Activated CD8-positive, alpha-beta T cell treated with anti-CD3 and anti-CD28 coated beads for 36 hours (primary cell): Measurements from ENCODE around the gene FRMD4A. TPM values are rescaled to one million over a fixed set of nuclear protein-coding genes. Genes with fewer than 3 reads are reported as not detected.
A peak's percentile ranks its signal among the peaks of the same experiment; 100 is the strongest.

ENCODE experiments used
- ATAC-seq: fragments of 200-7000 bp; cut with Tn5 transposase; one replicate; pipeline ENCODE4 v1.10.0; 2021; ENCODE audit warnings: mild to moderate bottlenecking, moderate library complexity
- CTCF ChIA-PET: fragments of 350-600 bp; sonication (Branson Sonifier 250); formaldehyde crosslinking; loops from one replicate; lab custom pipeline; 2021; ENCODE audit warnings: antibody characterized with exemption; lab: Charles Lee
- POLR2A ChIA-PET: fragments of 350-600 bp; sonication (Branson Sonifier 250); formaldehyde crosslinking; loops from one replicate; lab custom pipeline; 2021; ENCODE audit warnings: antibody characterized with exemption; lab: Charles Lee
- DNase-seq: peaks from one replicate; pipeline ENCODE4 v3.0.0-alpha.2; 2020
- H3K27ac Mint-ChIP-seq: one replicate; pipeline ENCODE4 v1.8.0; 2021; ENCODE audit warnings: mild to moderate bottlenecking, mixed read lengths
- H3K27me3 Mint-ChIP-seq: one replicate; pipeline ENCODE4 v1.8.0; 2021; ENCODE audit warnings: mixed read lengths
- H3K36me3 Mint-ChIP-seq: one replicate; pipeline ENCODE4 v1.8.0; 2021; ENCODE audit warnings: low read depth, mixed read lengths
- H3K4me1 Mint-ChIP-seq: one replicate; pipeline ENCODE4 v1.8.0; 2021; ENCODE audit warnings: low read depth, mixed read lengths
- H3K4me3 Mint-ChIP-seq: one replicate; pipeline ENCODE4 v1.8.0; 2021; ENCODE audit warnings: mild to moderate bottlenecking, moderate library complexity, mixed read lengths
- H3K9me3 Mint-ChIP-seq: one replicate; pipeline ENCODE4 v1.8.0; 2021; ENCODE audit warnings: mixed read lengths
- CTCF ChIP-seq: fragments of 200-600 bp; IDR thresholded peaks from one replicate; pipeline ENCODE4 v1.8.0; 2022; ENCODE audit warnings: antibody characterized with exemption, mild to moderate bottlenecking
- intact Hi-C: fragments of 100-400 bp; cut with micrococcal nuclease; formaldehyde crosslinking; loops from one replicate; pipeline ENCODE4 v1.10.0; 2022
- total RNA-seq, 2 experiments: library from RNA; stranded (reverse); gene quantifications; one replicate each; pipeline ENCODE4 v1.2.3, GENCODE V29; 2021

The FRMD4A gene
- total RNA-seq, 2 experiments from 2014 or later: 2.1 to 2.8 TPM

- Mint-ChIP-seq H3K36me3 (no peaks in the 10 kb centered on the region), H3K9me3 (no peaks in the 10 kb centered on the region), H3K27me3 (peaks cover 61% of the 10 kb centered on the region), H3K4me3 (no peak overlapping the region), H3K4me1 (peaks cover 12% of the 10 kb centered on the region), H3K27ac (no peak overlapping the region)
- POLR2A ChIA-PET: interaction anchor here (0.6 kb wide), 2 partner anchors 36 to 1349 kb away, joined by 3 to 4 read pairs; no protein-coding TSS in a partner anchor
- no peak for TF ChIP-seq CTCF
- no peak for ATAC-seq
- intact Hi-C loops: loop anchor here (10.0 kb wide), 1 partner anchor 112 kb away; no protein-coding TSS in a partner anchor
- CTCF ChIA-PET: no interaction called here
- no peak for DNase-seq
These were observed 437.9 kb downstream of the FRMD4A start for GRCh38 chr10:13892871-13893270.

GRCh38 chr10:13892001-13892491 lies 438.7 kb downstream of the FRMD4A start:
- H3K36me3 Mint-ChIP-seq: no peaks in the 10 kb centered on the region
- H3K27ac Mint-ChIP-seq: no peak overlapping the region
- peak overlapping the region; percentile 47 for H3K4me3 Mint-ChIP-seq
- H3K27me3 Mint-ChIP-seq: peaks cover 62% of the 10 kb centered on the region
- no peaks in the 10 kb centered on the region for H3K9me3 Mint-ChIP-seq
- intact Hi-C loops: loop anchor here (10.0 kb wide), 1 partner anchor 113 kb away; no protein-coding TSS in a partner anchor
- POLR2A ChIA-PET: interaction anchor here (0.6 kb wide), 2 partner anchors 35 to 1350 kb away, joined by 3 to 4 read pairs; no protein-coding TSS in a partner anchor
- DNase-seq: no peak
- no peak for TF ChIP-seq CTCF
- CTCF ChIA-PET: no interaction called here
- ATAC-seq: no peak
- H3K4me1 Mint-ChIP-seq: peaks cover 16% of the 10 kb centered on the region

- no peak for DNase-seq
- ATAC-seq: peak; percentile 48
- intact Hi-C loops: loop anchor here (10.0 kb wide), 1 partner anchor 113 kb away; no protein-coding TSS in a partner anchor
- no peaks in the 10 kb centered on the region for H3K36me3 Mint-ChIP-seq
- ChIA-PET POLR2A (no interaction called here), CTCF (no interaction called here)
- H3K27me3 Mint-ChIP-seq: peaks cover 62% of the 10 kb centered on the region
- peak overlapping the region; percentile 50 for H3K4me3 Mint-ChIP-seq
- H3K27ac Mint-ChIP-seq: no peak overlapping the region
- H3K9me3 Mint-ChIP-seq: no peaks in the 10 kb centered on the region
- H3K4me1 Mint-ChIP-seq: peaks cover 19% of the 10 kb centered on the region
- TF ChIP-seq CTCF: no peak
These were observed 439.4 kb downstream of the FRMD4A start for GRCh38 chr10:13891128-13892000.

GRCh38 chr10:13890233-13891127 lies 440.2 kb downstream of the FRMD4A start:
- H3K27ac Mint-ChIP-seq: no peak overlapping the region
- peaks cover 62% of the 10 kb centered on the region for H3K27me3 Mint-ChIP-seq
- no peak for TF ChIP-seq CTCF
- H3K9me3 Mint-ChIP-seq: no peaks in the 10 kb centered on the region
- ATAC-seq: no peak
- ChIA-PET POLR2A (no interaction called here), CTCF (no interaction called here)
- no peak for DNase-seq
- H3K4me3 Mint-ChIP-seq: no peak overlapping the region
- H3K4me1 Mint-ChIP-seq: peaks cover 19% of the 10 kb centered on the region
- H3K36me3 Mint-ChIP-seq: no peaks in the 10 kb centered on the region
- intact Hi-C loops: loop anchor here (10.0 kb wide), 1 partner anchor 114 kb away; no protein-coding TSS in a partner anchor
